ENCODE data around the gene KRTAP10-8. TPM values are rescaled to one million over a fixed set of nuclear protein-coding genes. Genes with fewer than 3 reads are reported as not detected.

KRTAP10-8 gene
- total RNA-seq, 1 donor from 2014 or later: not detected

DNA sequence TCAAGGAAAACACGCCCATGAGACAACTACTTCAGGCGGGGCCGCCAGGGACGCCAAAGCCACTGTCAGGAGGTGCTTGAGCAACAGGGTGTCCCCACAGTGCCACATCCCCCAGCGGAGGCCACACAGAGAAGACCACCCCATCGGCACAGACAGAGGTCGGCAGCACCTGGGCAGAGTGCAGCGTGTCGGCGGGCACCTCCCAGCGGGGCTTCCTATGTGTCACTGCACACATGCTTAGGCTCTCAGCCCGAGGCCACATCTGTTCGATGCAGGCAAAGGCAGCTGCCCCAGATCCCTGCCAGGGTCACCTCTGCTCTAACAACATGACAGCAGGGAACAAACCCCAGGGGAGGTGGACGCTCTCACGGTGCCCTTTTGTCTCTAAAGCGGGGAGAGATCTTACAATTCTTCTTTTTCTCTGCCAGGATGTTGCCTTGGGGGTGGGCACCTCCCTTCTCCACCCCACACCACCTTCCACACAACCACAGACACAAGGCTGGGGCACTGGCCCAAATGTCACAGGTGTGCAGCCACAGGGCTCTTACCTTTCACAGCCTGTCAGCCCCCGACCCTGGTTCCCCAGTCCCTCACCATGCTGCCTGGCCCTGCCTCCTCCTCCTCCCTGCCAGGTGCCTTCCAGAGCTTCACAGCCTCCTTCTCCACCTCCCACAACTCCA lies 4.2 kb downstream of the KRTAP10-8 start:
- no peaks in the 10 kb centered on the region for H3K36me3 ChIP-seq
- H3K27me3 ChIP-seq (ENCODE audit: low read depth): peaks cover 35% of the 10 kb centered on the region
- peaks cover 15% of the 10 kb centered on the region for H3K9me3 ChIP-seq (replicated peaks)
- DNase-seq: no peak
- H3K4me3 ChIP-seq: no peak overlapping the region
- intact Hi-C loops (cut with micrococcal nuclease): no loop called here
- H3K27ac ChIP-seq (replicated peaks): no peak overlapping the region
- H3K4me1 ChIP-seq: no peaks in the 10 kb centered on the region
- TF ChIP-seq, protein P1, sequence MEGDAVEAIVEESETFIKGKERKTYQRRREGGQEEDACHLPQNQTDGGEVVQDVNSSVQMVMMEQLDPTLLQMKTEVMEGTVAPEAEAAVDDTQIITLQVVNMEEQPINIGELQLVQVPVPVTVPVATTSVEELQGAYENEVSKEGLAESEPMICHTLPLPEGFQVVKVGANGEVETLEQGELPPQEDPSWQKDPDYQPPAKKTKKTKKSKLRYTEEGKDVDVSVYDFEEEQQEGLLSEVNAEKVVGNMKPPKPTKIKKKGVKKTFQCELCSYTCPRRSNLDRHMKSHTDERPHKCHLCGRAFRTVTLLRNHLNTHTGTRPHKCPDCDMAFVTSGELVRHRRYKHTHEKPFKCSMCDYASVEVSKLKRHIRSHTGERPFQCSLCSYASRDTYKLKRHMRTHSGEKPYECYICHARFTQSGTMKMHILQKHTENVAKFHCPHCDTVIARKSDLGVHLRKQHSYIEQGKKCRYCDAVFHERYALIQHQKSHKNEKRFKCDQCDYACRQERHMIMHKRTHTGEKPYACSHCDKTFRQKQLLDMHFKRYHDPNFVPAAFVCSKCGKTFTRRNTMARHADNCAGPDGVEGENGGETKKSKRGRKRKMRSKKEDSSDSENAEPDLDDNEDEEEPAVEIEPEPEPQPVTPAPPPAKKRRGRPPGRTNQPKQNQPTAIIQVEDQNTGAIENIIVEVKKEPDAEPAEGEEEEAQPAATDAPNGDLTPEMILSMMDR (IDR thresholded peaks at IDR 0.05; ENCODE audit: borderline replicate concordance): no peak

DNA sequence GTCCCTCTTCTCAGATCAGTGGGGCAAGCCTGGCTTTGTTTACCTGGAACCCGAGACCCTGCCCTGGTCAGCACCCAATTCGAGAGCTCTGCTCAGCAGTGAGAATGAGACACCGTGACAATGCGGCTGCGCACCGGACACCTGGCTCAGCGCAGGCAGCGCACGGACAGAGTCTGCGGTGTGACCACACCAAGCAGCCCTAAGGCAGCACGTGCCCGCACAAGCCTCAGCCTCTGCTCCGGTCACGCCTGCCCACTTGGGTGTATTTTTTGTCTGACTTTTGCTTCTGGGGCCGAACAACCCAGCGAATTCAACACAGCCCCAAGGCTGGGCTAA lies 4.7 kb downstream of the KRTAP10-8 start:
- intact Hi-C loops (cut with micrococcal nuclease): no loop called here
- TF ChIP-seq, protein P1 (IDR thresholded peaks at IDR 0.05; ENCODE audit: borderline replicate concordance): no peak
- Histone ChIP-seq H3K27me3 (ENCODE audit: low read depth) (peaks cover 35% of the 10 kb centered on the region), H3K4me1 (no peaks in the 10 kb centered on the region), H3K9me3 (replicated peaks) (peaks cover 10% of the 10 kb centered on the region), H3K27ac (replicated peaks) (no peak overlapping the region), H3K4me3 (no peak overlapping the region), H3K36me3 (no peaks in the 10 kb centered on the region)
- DNase-seq: no peak

DNA sequence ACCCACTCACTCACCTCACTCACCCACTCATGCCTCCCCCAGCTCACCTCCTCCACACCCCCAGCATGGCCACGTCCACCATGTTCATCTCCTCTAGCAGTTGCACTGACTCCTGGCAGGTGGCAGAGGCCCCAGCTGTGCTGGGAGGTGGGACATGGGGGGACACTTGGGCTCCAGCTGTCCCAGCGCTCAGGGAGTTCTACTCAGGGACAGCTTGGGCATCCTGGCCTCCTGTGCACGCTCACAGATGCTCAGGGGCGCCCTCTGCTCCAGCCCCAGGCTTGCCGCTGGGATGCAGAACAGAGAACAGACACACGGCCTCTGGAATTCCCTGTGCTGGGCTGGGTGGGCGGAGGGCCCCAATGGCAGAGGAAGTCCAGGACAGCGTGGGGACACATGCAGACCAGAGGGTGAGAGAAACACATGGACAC lies 5.2 kb downstream of the KRTAP10-8 start:
- no peak overlapping the region for H3K4me3 ChIP-seq
- H3K9me3 ChIP-seq (replicated peaks): peaks cover 6% of the 10 kb centered on the region
- intact Hi-C loops (cut with micrococcal nuclease): no loop called here
- no peaks in the 10 kb centered on the region for H3K4me1 ChIP-seq
- peaks cover 35% of the 10 kb centered on the region for H3K27me3 ChIP-seq (ENCODE audit: low read depth)
- no peak overlapping the region for H3K27ac ChIP-seq (replicated peaks)
- no peaks in the 10 kb centered on the region for H3K36me3 ChIP-seq
- TF ChIP-seq, protein P1 (IDR thresholded peaks at IDR 0.05; ENCODE audit: borderline replicate concordance): no peak
- DNase-seq: no peak

DNA sequence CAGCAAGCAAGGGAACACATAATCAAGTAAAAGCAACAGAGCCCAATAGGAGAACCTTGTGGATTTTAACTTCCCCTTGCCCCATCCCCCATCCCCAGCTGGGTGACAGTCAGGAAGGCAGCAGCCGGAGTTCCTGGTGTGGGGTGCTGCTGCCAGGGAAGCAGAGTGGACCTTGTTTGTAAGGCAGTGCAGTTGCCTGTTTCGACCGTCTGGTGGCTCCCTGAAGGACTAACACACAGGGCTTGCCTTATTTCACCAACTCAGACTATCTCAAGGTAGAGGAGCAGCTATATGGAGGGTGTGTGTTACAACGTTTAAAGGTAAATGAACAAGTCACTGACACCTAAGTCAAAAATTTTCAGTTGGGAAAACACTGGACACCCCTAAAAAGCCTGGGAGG lies 6.6 kb downstream of the KRTAP10-8 start:
- Histone ChIP-seq H3K27me3 (ENCODE audit: low read depth) (peaks cover 23% of the 10 kb centered on the region), H3K4me1 (no peaks in the 10 kb centered on the region), H3K4me3 (no peak overlapping the region), H3K36me3 (no peaks in the 10 kb centered on the region), H3K27ac (replicated peaks) (no peak overlapping the region), H3K9me3 (replicated peaks) (peaks cover 14% of the 10 kb centered on the region)
- TF ChIP-seq, protein P1 (IDR thresholded peaks at IDR 0.05; ENCODE audit: borderline replicate concordance): peak; percentile 63
- intact Hi-C loops (cut with micrococcal nuclease): no loop called here
- DNase-seq: peak; percentile 49

DNA sequence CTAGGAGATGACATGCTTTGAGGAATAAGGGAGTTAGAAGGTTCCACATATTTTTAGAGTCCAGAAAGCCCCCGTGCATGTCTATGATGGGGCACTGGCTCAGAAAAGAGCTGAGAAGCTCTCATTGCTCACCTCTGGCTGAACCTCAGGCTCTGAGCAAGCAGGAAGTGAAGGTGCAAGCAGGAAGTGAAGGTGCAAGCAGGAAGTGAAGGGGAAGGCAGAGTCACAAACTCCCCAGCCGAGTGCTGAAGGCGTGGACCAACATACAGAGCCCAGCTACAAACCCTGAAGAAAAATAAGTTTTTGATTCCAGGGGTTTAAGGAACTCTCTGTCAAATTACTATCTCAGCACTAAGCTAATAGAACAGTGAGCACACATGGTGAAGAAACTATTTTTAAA lies 7.0 kb downstream of the KRTAP10-8 start:
- H3K27ac ChIP-seq (replicated peaks): no peak overlapping the region
- no peaks in the 10 kb centered on the region for H3K36me3 ChIP-seq
- no peaks in the 10 kb centered on the region for H3K4me1 ChIP-seq
- intact Hi-C loops (cut with micrococcal nuclease): no loop called here
- TF ChIP-seq, protein P1 (IDR thresholded peaks at IDR 0.05; ENCODE audit: borderline replicate concordance): no peak
- no peak for DNase-seq
- peaks cover 18% of the 10 kb centered on the region for H3K9me3 ChIP-seq (replicated peaks)
- no peak overlapping the region for H3K4me3 ChIP-seq
- peaks cover 19% of the 10 kb centered on the region for H3K27me3 ChIP-seq (ENCODE audit: low read depth)
